GM12891 (cell line): ENCODE data around the gene ID3.

Source experiments
- POLR2A ChIP-seq: IDR thresholded peaks from 2 replicates; pipeline ENCODE4 v1.6.1; 2011; ENCODE audit warnings: low read depth, low read length, control low read depth
- POLR2AphosphoS5 ChIP-seq: IDR thresholded peaks from 2 replicates; pipeline ENCODE4 v1.6.1; 2011; ENCODE audit warnings: low read depth, low read length, control low read depth
- TAF1 ChIP-seq: IDR thresholded peaks from 2 replicates; pipeline ENCODE4 v1.6.1; 2011; ENCODE audit warnings: low read depth, low read length, control low read depth

- TF ChIP-seq POLR2A (no peak), POLR2AphosphoS5 (no peak), TAF1 (no peak)
These were observed 14.6 kb downstream of the ID3 start for GRCh38 chr1:23544444-23545389.
